Measurements from ENCODE around the gene TRABD2B.

Gene TRABD2B

GRCh38 chr1:47788761-47789160 is 208.4 kb downstream of the TRABD2B start:
- DNase-seq, result no peak

DNA sequence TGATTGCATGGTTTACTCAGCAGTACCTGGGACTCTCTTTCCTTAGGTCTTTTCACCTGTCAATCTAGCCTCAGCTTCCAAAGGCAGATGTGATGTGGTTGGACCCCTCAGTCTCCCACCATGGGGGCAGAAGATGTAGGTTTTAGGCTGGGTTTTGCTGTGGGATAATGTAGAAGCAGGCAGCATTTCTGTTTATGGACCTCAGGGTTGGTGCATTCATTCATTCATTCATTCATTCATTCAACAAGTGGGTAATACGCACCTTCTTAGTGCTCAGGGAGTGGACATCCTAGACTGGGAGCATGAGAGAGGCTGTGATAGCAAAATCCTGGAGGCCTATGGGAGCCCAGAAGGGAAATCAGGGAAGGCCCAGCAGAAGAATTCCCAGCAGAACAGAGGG is 209.6 kb downstream of the TRABD2B start:
- DNase-seq, result no peak

DNA sequence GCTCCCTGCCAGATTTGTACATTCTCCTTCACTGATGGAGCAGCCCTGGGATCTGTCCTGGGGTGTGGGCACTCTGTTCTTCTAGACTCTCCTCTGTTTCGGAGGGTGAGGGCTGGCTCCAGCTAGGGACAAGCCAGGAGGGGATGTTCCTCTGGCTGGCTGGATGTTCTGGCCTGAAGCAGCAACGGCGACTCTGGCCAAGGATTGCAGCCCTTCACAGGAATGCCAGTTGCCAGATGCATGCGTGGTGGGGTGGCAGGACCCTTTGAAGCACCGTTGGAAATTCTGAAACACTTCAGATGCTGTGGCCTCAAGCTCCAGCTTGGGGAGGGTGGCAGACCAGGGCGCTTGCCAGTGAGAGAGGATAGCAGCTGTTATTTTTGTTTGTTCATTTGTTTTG is 210.9 kb downstream of the TRABD2B start:
- no peak for DNase-seq

DNA sequence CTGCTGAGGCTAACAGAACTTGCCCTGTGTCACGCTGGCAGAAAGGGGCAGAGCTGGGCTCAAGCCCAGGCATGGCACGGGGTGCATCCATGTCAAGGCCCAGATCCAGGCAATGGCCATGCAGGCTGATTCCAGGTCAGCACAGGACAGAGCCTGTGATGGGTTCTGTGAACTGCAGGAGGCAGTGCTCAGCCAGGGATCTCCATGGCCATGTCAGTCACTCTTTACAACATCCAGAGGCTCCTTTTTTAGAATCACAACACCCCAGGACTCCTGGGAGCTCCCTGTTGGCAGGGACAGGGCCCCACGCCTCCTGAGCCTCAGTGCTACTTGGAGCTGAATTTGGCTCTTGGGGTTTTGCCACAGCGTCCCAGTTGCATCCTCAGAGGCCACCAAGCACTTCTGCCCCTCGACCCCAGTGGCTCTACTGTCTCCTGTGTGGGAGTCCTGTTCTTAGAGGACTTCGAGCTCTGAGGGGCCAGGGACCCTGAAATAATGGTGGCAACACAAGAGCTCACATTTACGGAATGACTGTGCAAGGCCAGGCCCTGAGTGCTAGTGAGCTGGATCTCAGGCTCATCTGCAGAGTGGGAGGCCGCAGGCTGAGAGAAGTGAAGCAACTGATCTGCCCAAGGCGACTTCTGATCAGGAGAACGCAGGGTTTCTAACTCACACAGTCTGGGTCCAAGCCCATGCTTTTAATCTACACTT is 211.5 kb downstream of the TRABD2B start:
- no peak for DNase-seq

DNA sequence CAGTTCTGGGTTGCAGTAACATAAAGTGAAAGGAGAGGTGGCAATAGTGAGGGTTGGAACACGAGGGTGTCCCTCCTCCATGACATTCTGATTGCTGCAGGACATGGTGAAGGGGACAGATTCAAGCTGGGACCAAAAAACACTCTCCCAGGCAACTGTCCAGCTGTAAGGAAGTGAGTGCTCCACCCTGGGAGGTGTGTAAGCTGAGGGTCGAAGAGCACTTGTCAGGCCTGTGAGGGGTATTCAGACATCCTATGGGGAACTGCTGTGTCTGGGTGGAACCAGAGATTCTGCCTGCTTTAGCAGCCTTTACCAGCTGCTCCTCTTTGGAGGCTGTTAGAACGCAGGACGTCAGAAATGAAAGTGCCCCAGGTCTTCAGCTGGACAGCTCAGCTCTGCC is 212.1 kb downstream of the TRABD2B start:
- DNase-seq, result no peak

DNA sequence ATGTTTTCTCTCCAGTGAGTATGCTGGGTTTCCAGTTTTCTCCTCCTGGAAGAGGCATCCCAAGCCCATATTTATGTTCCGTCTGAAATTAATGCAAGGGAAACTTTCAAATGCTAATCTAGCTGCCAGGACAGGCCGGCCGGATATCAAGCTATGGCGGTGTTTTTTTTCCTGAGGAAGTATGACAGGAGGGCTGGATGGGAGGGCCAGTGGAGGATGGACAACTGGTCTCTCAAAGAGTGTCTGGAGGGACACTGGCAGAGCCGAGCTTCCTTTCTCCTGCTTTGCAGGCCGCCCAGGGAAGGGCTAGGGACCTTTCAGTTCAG is 212.7 kb downstream of the TRABD2B start:
- no peak for DNase-seq

DNA sequence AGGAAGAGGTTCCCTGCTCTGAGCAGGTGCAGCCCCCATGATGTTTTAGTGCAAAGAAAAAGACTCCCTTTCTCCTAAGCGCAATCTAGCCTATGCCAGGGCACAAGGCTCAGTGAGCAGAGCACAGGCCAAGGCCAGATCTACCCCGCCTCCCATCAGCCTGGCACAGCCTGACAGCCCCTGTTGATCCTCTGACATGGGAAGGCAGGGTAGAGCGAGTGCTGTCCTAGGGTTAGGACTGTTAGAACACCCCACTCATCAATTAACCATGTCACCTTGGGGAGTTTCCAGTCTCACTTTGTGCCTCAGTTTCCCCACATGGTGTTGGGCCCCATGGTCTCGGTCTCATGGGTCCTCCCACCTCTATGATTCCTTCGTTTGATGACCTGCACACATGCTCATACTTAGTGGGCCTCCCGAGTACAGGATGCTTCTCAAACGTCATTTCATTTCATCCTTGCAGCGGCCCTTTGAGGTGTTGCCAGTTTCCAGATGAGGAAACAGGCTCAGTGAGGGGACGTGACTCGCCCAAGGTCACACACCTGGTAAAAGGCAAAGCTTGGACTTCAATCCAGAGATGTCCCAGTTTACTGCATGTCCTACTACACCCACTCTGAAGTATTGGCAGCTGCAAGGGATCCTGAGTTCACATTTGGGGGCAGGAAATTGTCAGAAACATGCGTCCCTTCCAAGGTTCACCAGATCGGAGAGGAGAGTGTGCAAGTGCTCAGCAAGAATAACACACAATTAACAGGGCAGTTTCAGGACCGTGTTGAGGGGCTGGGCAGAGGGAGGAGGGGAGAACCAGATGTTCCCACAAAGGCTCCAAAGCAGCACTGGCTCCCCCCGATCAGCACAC is 213.3 kb downstream of the TRABD2B start:
- no peak for DNase-seq

GRCh38 chr1:47782414-47783166 is 214.6 kb downstream of the TRABD2B start:
- DNase-seq, result no peak

GRCh38 chr1:47781171-47781959 is 215.8 kb downstream of the TRABD2B start:
- DNase-seq, result no peak

DNA sequence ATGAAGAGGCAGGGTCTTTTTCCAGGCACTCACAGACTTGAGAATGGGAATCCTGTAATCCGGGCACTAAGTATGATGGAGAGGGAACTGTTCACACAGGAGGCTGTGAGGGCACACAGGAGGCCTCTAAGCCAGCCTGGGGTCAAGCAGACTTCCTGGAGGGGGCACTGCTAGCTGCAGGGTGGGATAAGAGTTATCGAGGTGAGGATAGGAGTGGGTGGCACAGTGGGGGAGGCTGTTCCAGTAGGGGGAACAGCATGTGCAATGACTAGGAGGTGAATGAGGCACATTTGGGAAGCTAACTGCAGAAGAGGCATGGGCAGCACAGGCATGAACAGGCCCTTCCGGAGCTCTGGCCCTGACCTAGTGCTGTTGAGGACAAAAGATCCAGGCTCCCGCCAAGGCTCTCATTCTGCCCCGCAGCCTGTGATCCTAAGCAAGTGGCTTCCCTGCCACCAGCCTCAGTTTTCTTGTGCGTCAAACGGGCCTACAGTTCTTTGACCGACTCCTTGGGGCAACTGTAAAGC is 216.7 kb downstream of the TRABD2B start:
- DNase-seq, result no peak

GRCh38 chr1:47779613-47780012 is 217.6 kb downstream of the TRABD2B start:
- DNase-seq, result no peak

DNA sequence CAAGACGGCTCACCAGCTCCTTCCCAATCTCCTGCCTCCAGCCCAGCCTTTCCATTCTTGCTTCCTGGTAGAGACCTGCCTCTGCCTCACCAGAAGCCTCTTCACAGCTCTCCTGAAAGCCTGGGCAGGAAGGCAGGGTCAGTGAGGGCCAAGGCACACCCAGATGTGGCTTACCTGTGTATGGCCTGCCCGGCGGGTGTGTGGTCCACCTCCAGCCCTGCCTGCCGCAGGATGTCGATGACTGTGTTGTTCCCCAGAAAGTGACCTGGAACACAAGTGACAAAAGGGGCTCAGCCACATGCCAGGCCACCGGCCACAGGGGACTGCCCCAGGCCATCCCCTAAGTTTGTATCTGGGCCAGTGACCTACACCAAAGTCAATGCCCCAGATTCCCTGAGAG is 218.9 kb downstream of the TRABD2B start:
- DNase-seq, result no peak

GRCh38 chr1:47777322-47777721 is 219.9 kb downstream of the TRABD2B start:
- no peak for DNase-seq

DNA sequence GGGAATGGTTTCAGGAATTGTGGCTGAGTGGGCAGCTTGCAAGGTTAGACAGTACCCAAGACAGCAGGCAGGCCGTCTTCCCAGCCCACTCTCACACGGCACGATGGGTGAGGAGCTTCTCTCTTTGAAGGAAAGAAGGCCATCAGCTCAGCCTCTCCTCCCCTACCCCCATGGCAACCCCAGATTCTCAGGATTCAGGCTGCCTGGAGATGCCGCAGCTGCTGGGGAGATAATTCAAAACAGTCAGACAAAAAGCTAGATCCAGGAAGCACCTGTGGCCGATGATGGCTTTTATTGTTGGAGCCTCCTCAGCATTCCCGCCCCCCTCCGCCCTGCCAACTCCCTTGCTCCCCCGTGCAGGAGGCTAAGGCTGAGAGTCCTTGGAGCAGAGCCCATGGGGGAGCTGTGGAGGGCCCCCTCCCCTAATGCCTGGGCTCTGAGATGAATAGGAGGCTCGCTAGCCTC is 220.5 kb downstream of the TRABD2B start:
- DNase-seq, result no peak

GRCh38 chr1:47774986-47775834 is 222.0 kb downstream of the TRABD2B start:
- DNase-seq, result no peak

- no peak for DNase-seq
Observed at GRCh38 chr1:47772960-47773682, 224.1 kb downstream of the TRABD2B start.

DNA sequence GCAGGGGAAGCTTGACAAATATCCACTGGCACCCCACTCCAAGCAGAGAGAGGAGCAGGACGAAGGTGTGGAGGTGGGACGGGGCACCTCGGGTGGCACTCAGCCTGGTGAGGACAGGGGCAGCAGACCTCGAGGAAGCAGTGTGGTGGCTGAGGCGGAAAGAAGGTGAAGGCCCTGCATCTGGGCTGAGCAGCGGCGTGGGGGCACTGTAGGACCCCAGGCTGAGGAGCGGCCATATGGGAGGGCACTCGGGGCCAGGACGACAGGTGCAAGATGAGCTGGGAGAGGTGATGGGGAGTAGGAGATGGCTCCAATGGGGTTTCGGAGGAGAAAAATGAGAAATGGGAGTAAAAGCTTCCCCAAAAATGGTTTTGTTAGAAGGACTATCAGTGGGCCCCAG is 224.9 kb downstream of the TRABD2B start:
- no peak for DNase-seq

DNA sequence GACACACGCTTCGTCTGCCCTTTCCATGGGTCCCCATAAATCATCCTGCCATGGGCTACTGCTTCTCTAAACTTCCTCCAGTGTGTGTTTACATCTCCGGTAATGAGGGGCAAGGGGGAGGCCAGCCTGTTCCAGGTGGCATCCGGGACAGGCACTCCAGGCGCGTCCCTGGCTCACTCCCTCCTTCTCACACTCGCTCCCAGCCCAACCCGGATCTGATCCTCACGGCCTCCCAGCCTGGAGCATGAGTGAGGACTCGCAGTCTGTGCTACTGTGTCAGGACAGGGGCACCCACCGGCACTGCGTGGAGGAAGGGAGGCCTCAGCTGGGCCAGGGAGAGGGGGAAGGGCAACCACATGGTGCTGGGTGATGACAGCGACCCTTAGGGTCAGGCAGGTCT is 225.4 kb downstream of the TRABD2B start:
- DNase-seq, result no peak

GRCh38 chr1:47769983-47770382 is 227.2 kb downstream of the TRABD2B start:
- no peak for DNase-seq

DNA sequence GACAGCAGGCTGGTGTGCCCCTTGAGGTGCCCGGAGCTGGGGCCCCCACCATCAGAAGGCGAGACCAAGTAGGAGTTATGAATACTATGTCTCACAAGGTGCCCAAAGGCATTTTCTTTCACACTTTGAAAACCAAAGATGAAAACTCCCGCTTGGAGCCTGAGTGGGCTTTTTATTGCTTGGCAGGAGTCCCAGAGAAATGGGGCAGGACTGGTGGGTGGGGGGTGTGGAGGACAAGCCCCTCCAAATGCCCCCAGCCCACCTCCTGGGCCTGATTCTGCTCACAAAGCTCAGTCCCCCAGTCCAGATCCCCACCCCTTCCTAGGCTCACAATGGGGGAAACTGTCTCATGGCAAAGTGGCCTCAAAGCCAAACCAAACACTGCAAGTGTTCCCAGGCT is 227.9 kb downstream of the TRABD2B start:
- DNase-seq, result no peak

DNA sequence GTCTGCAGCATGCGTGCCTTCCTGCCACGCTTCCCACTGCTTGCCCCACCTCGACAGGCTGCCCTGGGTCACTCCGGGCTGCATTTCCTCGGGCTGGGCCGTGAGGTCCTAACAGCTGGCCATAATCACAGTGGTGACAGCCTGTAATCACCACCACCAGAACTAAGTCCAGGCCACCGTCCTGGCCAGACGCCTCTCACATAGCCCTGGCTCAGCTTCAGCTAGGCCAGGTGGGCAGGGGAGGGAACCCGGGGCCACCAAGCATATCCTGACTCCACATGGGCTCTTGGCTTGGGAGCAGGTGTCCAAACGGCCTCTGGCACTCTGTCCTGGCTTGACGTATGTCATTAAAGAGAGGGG is 229.5 kb downstream of the TRABD2B start:
- DNase-seq, result no peak
